ENCODE results near the gene LENEP.
A peak's percentile ranks its signal among the peaks of the same experiment; 100 is the strongest.

Gene LENEP

DNA sequence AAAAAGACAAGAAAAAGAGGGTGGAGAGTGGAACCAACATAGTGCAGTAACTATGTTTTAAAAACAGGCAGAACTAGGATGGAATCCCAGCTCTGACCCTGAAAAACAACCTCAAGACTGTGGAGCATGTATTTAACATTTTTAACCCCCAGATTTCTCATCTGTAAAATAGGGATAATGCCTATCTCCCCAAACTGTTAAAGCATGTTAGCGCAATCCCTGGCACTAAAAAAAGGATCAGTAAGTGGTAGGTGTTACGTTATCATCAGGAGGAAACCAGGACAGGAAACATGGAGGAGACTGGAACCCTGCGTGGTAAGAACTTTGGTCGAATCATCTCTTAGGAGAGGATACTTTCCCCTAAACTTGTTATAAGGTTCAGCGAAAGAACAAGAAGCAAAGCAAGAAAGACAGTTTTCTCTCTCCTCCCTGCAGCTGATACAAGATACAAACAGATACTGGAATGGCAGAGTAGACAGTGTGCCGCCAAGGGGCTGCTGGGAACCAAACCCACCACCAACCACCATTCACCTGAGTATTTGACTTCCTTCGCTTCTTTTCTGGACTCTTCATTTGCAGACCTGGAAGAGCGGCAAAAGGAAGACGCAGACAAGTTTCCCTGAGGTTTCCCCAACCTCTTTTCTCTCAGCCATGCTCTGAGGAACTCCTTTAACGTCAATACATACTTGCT lies 32.8 kb upstream of the LENEP start:
- Histone ChIP-seq H3K27me3 (replicated peaks; ENCODE audit: control insufficient read depth, insufficient read depth, low read length, poor library complexity, severe bottlenecking) (no peaks in the 10 kb centered on the region), H3K36me3 (ENCODE audit: control insufficient read depth, insufficient read depth, low read length) (peaks cover 41% of the 10 kb centered on the region), H3K4me1 (ENCODE audit: control insufficient read depth, insufficient read depth, low read length, poor library complexity, severe bottlenecking) (peaks cover 27% of the 10 kb centered on the region), H3K4me3 (ENCODE audit: insufficient read depth, low read depth, low read length, poor library complexity, severe bottlenecking) (peak overlapping the region; percentile 80), H3K27ac (ENCODE audit: insufficient read depth, low read length, poor library complexity, severe bottlenecking) (peak overlapping the region; percentile 96), H3K9me3 (ENCODE audit: control insufficient read depth, low read length) (no peaks in the 10 kb centered on the region)
- DNase-seq = no peak

GRCh38 chr1:154961207-154962155 lies 31.9 kb upstream of the LENEP start, which contains the start of gene PYGO2:
Gene PYGO2, minus strand, starts transcription at chr1:154961782. Its CDS starts 206 bp downstream, at chr1:154961576.
- DNase-seq = peak; percentile 71 to 79 (median 77)
- Histone ChIP-seq H3K27ac (ENCODE audit: insufficient read depth, low read length, poor library complexity, severe bottlenecking) (peak within 1 kb of the TSS; percentile 96), H3K4me3 (ENCODE audit: insufficient read depth, low read depth, low read length, poor library complexity, severe bottlenecking) (peak within 1 kb of the TSS; percentile 80), H3K36me3 (ENCODE audit: control insufficient read depth, insufficient read depth, low read length) (peaks cover 50% of the 10 kb centered on the region), H3K27me3 (replicated peaks; ENCODE audit: control insufficient read depth, insufficient read depth, low read length, poor library complexity, severe bottlenecking) (no peaks in the 10 kb centered on the region), H3K4me1 (ENCODE audit: control insufficient read depth, insufficient read depth, low read length, poor library complexity, severe bottlenecking) (peaks cover 19% of the 10 kb centered on the region), H3K9me3 (ENCODE audit: control insufficient read depth, low read length) (no peaks in the 10 kb centered on the region)

DNA sequence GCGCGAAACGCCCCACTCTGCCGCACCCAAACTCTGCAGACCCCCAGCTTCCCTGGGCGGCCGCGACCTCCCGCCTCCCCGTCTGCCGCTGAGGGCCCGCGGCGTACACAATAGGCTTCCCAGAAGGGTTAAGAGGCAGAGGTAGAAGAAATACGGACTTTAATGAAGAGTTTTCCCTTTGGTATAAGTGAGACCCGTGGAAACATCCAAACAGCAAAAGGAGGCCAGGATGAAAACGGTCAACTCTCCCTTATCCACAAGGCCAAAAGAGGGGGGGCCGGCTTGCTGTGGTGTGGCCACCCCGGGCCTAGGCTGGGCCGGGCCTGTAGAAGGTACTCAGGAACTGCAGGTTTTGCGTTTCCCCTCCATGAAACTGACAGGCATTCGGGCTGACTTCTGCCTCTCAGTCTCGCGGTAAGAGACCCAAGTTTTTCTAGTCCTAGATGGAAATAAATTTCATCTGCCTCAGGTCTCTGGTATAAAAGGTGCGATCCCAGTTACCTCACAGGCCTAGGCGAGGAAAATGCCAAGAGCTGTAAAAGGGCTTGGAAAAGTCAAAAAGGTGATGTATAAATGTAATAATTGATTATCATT lies 31.1 kb upstream of the LENEP start:
- no peak for DNase-seq
- H3K36me3 ChIP-seq (ENCODE audit: control insufficient read depth, insufficient read depth, low read length) = peaks cover 57% of the 10 kb centered on the region
- H3K4me1 ChIP-seq (ENCODE audit: control insufficient read depth, insufficient read depth, low read length, poor library complexity, severe bottlenecking) = peaks cover 15% of the 10 kb centered on the region
- H3K4me3 ChIP-seq (ENCODE audit: insufficient read depth, low read depth, low read length, poor library complexity, severe bottlenecking) = peak overlapping the region; percentile 80
- no peaks in the 10 kb centered on the region for H3K9me3 ChIP-seq (ENCODE audit: control insufficient read depth, low read length)
- no peaks in the 10 kb centered on the region for H3K27me3 ChIP-seq (replicated peaks; ENCODE audit: control insufficient read depth, insufficient read depth, low read length, poor library complexity, severe bottlenecking)
- H3K27ac ChIP-seq (ENCODE audit: insufficient read depth, low read length, poor library complexity, severe bottlenecking) = peak overlapping the region; percentile 96

DNA sequence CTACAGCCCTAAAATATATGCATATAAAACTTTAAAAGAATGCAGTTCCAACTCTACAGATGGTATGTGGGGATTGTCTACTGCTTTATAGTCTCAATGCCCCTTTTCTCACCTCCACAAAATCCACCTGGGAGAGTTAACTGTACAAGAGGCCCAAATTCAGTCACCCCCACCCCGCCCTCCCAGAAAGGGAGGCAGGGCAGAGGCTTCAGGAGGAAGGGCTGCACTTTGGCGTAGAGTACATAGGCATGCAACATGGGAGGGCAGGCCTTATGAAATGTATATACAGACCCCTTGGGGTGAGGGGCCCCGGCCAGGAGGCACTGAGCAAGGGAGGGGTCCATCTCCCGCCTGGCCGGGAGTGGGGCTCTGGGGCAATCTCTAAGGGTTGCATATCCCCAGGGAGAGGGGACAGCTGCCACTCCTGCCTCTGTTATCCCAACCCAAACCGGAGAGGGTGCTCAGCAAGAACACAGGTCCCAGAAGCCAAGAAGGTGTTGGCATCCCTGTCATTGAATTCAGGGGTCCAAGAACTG lies 30.5 kb upstream of the LENEP start:
- Histone ChIP-seq H3K27me3 (replicated peaks; ENCODE audit: control insufficient read depth, insufficient read depth, low read length, poor library complexity, severe bottlenecking) (no peaks in the 10 kb centered on the region), H3K36me3 (ENCODE audit: control insufficient read depth, insufficient read depth, low read length) (peaks cover 61% of the 10 kb centered on the region), H3K4me3 (ENCODE audit: insufficient read depth, low read depth, low read length, poor library complexity, severe bottlenecking) (no peak overlapping the region), H3K9me3 (ENCODE audit: control insufficient read depth, low read length) (no peaks in the 10 kb centered on the region), H3K4me1 (ENCODE audit: control insufficient read depth, insufficient read depth, low read length, poor library complexity, severe bottlenecking) (peaks cover 15% of the 10 kb centered on the region), H3K27ac (ENCODE audit: insufficient read depth, low read length, poor library complexity, severe bottlenecking) (peak overlapping the region; percentile 96)
- DNase-seq = no peak

DNA sequence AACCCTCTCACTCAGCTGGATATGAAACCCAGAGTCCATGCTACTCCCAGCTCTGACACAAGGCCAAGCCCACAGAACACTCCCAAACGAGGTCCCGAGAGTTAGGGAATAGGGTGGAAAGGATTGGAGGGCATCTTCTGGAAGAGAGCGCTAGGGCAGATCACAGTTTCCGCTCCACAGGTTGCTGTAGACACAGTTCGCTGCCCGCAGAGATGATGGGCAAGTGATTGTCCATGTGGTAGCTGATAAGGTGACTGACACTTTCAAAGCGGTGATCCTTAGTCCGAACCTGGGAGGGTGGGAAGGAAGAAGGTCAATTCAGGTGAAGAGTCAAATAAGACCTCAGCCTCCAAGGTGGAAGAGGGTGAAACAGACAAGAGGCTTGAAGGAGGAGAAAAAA lies 29.7 kb upstream of the LENEP start:
- H3K36me3 ChIP-seq (ENCODE audit: control insufficient read depth, insufficient read depth, low read length) = peaks cover 59% of the 10 kb centered on the region
- no peaks in the 10 kb centered on the region for H3K27me3 ChIP-seq (replicated peaks; ENCODE audit: control insufficient read depth, insufficient read depth, low read length, poor library complexity, severe bottlenecking)
- H3K27ac ChIP-seq (ENCODE audit: insufficient read depth, low read length, poor library complexity, severe bottlenecking) = no peak overlapping the region
- DNase-seq = no peak
- H3K4me1 ChIP-seq (ENCODE audit: control insufficient read depth, insufficient read depth, low read length, poor library complexity, severe bottlenecking) = peaks cover 15% of the 10 kb centered on the region
- no peak overlapping the region for H3K4me3 ChIP-seq (ENCODE audit: insufficient read depth, low read depth, low read length, poor library complexity, severe bottlenecking)
- no peaks in the 10 kb centered on the region for H3K9me3 ChIP-seq (ENCODE audit: control insufficient read depth, low read length)

DNA sequence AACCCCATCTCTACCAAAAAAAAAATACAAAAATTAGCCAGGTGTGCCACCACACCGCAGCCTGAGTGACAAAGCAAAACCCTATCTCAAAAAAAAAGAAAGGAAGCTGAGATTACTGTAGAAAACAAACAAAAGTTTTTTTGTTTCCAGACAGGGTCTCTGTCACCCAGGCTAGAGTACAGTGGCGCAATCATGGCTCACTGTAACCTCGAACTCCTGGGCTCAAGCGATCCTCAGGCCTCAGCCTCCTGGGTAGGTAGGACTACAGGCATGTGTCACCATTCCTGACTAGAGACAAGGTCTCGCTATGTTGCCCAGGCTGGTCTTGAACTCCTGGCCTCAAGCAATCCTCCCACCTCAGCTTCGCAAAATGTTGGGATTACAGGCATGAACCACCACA lies 29.0 kb upstream of the LENEP start:
- peaks cover 15% of the 10 kb centered on the region for H3K4me1 ChIP-seq (ENCODE audit: control insufficient read depth, insufficient read depth, low read length, poor library complexity, severe bottlenecking)
- no peaks in the 10 kb centered on the region for H3K9me3 ChIP-seq (ENCODE audit: control insufficient read depth, low read length)
- no peak overlapping the region for H3K4me3 ChIP-seq (ENCODE audit: insufficient read depth, low read depth, low read length, poor library complexity, severe bottlenecking)
- no peak overlapping the region for H3K27ac ChIP-seq (ENCODE audit: insufficient read depth, low read length, poor library complexity, severe bottlenecking)
- no peak for DNase-seq
- no peaks in the 10 kb centered on the region for H3K27me3 ChIP-seq (replicated peaks; ENCODE audit: control insufficient read depth, insufficient read depth, low read length, poor library complexity, severe bottlenecking)
- peaks cover 53% of the 10 kb centered on the region for H3K36me3 ChIP-seq (ENCODE audit: control insufficient read depth, insufficient read depth, low read length)

GRCh38 chr1:154966111-154966510 lies 27.3 kb upstream of the LENEP start:
- peaks cover 8% of the 10 kb centered on the region for H3K4me1 ChIP-seq (ENCODE audit: control insufficient read depth, insufficient read depth, low read length, poor library complexity, severe bottlenecking)
- H3K27me3 ChIP-seq (replicated peaks; ENCODE audit: control insufficient read depth, insufficient read depth, low read length, poor library complexity, severe bottlenecking) = no peaks in the 10 kb centered on the region
- no peak overlapping the region for H3K27ac ChIP-seq (ENCODE audit: insufficient read depth, low read length, poor library complexity, severe bottlenecking)
- H3K36me3 ChIP-seq (ENCODE audit: control insufficient read depth, insufficient read depth, low read length) = peaks cover 61% of the 10 kb centered on the region
- H3K9me3 ChIP-seq (ENCODE audit: control insufficient read depth, low read length) = no peaks in the 10 kb centered on the region
- DNase-seq = no peak
- H3K4me3 ChIP-seq (ENCODE audit: insufficient read depth, low read depth, low read length, poor library complexity, severe bottlenecking) = no peak overlapping the region

GRCh38 chr1:154967331-154967950 lies 25.9 kb upstream of the LENEP start:
- no peak for DNase-seq
- Histone ChIP-seq H3K27me3 (replicated peaks; ENCODE audit: control insufficient read depth, insufficient read depth, low read length, poor library complexity, severe bottlenecking) (no peaks in the 10 kb centered on the region), H3K27ac (ENCODE audit: insufficient read depth, low read length, poor library complexity, severe bottlenecking) (no peak overlapping the region), H3K4me3 (ENCODE audit: insufficient read depth, low read depth, low read length, poor library complexity, severe bottlenecking) (no peak overlapping the region), H3K9me3 (ENCODE audit: control insufficient read depth, low read length) (no peaks in the 10 kb centered on the region), H3K36me3 (ENCODE audit: control insufficient read depth, insufficient read depth, low read length) (peaks cover 61% of the 10 kb centered on the region), H3K4me1 (ENCODE audit: control insufficient read depth, insufficient read depth, low read length, poor library complexity, severe bottlenecking) (peaks cover 7% of the 10 kb centered on the region)

GRCh38 chr1:154968731-154969130 lies 24.7 kb upstream of the LENEP start:
- Histone ChIP-seq H3K27me3 (replicated peaks; ENCODE audit: control insufficient read depth, insufficient read depth, low read length, poor library complexity, severe bottlenecking) (no peaks in the 10 kb centered on the region), H3K27ac (ENCODE audit: insufficient read depth, low read length, poor library complexity, severe bottlenecking) (peak overlapping the region; percentile 20), H3K36me3 (ENCODE audit: control insufficient read depth, insufficient read depth, low read length) (peaks cover 52% of the 10 kb centered on the region), H3K4me1 (ENCODE audit: control insufficient read depth, insufficient read depth, low read length, poor library complexity, severe bottlenecking) (peaks cover 9% of the 10 kb centered on the region), H3K4me3 (ENCODE audit: insufficient read depth, low read depth, low read length, poor library complexity, severe bottlenecking) (no peak overlapping the region), H3K9me3 (ENCODE audit: control insufficient read depth, low read length) (no peaks in the 10 kb centered on the region)
- DNase-seq = no peak
